Measurements from ENCODE around the gene KDM4C. TPM values are rescaled to one million over a fixed set of nuclear protein-coding genes. Genes with fewer than 3 reads are reported as not detected.
A peak's percentile ranks its signal among the peaks of the same experiment; 100 is the strongest.
"Not testable (repeated sequence)": the region's sequence is repeated elsewhere in the genome, so short reads cannot be mapped to it uniquely, and the experiment has no call there.

The KDM4C gene
- total RNA-seq, 1 donor from 2014 or later = 11.1 TPM

DNA sequence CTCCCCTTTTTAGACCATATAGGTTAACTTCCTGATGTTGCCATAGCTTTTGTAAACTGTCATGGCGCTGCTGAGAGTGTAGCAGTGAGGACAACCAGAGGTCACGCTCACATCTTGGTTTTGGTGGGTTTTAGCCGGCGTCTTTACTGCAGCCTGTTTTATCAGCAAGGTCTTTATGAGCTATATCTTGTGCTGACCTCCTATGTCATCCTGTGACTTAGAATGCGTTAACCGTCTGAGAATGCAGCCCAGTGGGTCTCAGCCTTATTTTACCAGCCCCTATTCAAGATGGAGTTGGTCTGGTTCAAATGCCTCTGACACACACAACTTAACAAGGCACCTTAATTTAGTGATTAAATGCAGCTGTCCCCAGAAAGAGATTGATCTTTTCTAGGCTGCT lies 23.9 kb upstream of the KDM4C start:
- Histone ChIP-seq H3K9ac (no peak overlapping the region), H3K4me3 (no peak overlapping the region), H3K4me1 (no peaks in the 10 kb centered on the region), H3F3A (ENCODE audit: low read depth) (no peaks in the 10 kb centered on the region), H2AFZ (replicated peaks) (no peak overlapping the region), H3K9me3 (ENCODE audit: low read depth) (no peaks in the 10 kb centered on the region), H4K20me1 (ENCODE audit: low read depth) (no peaks in the 10 kb centered on the region), H3K27me3 (no peaks in the 10 kb centered on the region), H3K4me2 (no peak overlapping the region), H3K79me2 (ENCODE audit: low read depth) (no peaks in the 10 kb centered on the region), H3K27ac (no peak overlapping the region), H3K36me3 (no peaks in the 10 kb centered on the region)
- Mint-ChIP-seq H3K4me1 (no peaks in the 10 kb centered on the region), H3K27ac (no peak overlapping the region), H3K9me3 (no peaks in the 10 kb centered on the region), H3K36me3 (no peaks in the 10 kb centered on the region), H3K27me3 (ENCODE audit: insufficient read depth, low read depth) (no peaks in the 10 kb centered on the region), H3K4me3 (no peak overlapping the region)
- DNase-seq (ENCODE audit: low spot score) = no peak
- TF ChIP-seq, protein P1, sequence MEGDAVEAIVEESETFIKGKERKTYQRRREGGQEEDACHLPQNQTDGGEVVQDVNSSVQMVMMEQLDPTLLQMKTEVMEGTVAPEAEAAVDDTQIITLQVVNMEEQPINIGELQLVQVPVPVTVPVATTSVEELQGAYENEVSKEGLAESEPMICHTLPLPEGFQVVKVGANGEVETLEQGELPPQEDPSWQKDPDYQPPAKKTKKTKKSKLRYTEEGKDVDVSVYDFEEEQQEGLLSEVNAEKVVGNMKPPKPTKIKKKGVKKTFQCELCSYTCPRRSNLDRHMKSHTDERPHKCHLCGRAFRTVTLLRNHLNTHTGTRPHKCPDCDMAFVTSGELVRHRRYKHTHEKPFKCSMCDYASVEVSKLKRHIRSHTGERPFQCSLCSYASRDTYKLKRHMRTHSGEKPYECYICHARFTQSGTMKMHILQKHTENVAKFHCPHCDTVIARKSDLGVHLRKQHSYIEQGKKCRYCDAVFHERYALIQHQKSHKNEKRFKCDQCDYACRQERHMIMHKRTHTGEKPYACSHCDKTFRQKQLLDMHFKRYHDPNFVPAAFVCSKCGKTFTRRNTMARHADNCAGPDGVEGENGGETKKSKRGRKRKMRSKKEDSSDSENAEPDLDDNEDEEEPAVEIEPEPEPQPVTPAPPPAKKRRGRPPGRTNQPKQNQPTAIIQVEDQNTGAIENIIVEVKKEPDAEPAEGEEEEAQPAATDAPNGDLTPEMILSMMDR (IDR thresholded peaks at IDR 0.05) = no peak
- TF ChIP-seq EZH2phosphoT487 (IDR thresholded peaks at IDR 0.05) = no peak
- TF ChIP-seq EZH2 (IDR thresholded peaks at IDR 0.05) = no peak

DNA sequence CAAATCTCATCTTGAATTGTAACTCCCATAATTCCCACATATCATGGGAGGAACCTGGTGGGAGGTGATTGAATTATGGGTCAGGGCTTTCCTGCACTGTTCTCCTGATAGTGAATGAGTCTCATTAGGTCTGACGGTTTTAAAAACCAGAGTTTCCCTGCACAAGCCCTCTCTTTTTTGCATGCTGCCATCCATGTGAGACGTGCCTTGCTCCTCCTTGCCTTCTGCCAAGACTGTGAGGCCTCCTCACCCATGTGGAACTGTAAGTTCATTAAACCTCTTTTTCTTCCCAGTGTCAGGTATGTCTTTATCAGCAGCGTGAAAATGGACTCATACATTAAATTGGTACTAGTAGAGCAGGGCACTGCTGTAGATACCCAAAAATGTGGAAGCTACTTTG lies 22.4 kb upstream of the KDM4C start:
- Mint-ChIP-seq H3K27me3 (ENCODE audit: insufficient read depth, low read depth) (no peaks in the 10 kb centered on the region), H3K4me1 (no peaks in the 10 kb centered on the region), H3K9me3 (no peaks in the 10 kb centered on the region), H3K27ac (no peak overlapping the region), H3K36me3 (no peaks in the 10 kb centered on the region), H3K4me3 (no peak overlapping the region)
- Histone ChIP-seq H3K4me1 (no peaks in the 10 kb centered on the region), H2AFZ (replicated peaks) (no peak overlapping the region), H3K36me3 (no peaks in the 10 kb centered on the region), H3K4me3 (no peak overlapping the region), H4K20me1 (ENCODE audit: low read depth) (no peaks in the 10 kb centered on the region), H3F3A (ENCODE audit: low read depth) (no peaks in the 10 kb centered on the region), H3K79me2 (ENCODE audit: low read depth) (no peaks in the 10 kb centered on the region), H3K27me3 (no peaks in the 10 kb centered on the region), H3K4me2 (no peak overlapping the region), H3K9ac (no peak overlapping the region), H3K9me3 (ENCODE audit: low read depth) (no peaks in the 10 kb centered on the region), H3K27ac (no peak overlapping the region)
- no peak for TF ChIP-seq EZH2phosphoT487 (IDR thresholded peaks at IDR 0.05)
- TF ChIP-seq, protein P1 (IDR thresholded peaks at IDR 0.05) = no peak
- TF ChIP-seq EZH2 (IDR thresholded peaks at IDR 0.05) = no peak
- no peak for DNase-seq (ENCODE audit: low spot score)

DNA sequence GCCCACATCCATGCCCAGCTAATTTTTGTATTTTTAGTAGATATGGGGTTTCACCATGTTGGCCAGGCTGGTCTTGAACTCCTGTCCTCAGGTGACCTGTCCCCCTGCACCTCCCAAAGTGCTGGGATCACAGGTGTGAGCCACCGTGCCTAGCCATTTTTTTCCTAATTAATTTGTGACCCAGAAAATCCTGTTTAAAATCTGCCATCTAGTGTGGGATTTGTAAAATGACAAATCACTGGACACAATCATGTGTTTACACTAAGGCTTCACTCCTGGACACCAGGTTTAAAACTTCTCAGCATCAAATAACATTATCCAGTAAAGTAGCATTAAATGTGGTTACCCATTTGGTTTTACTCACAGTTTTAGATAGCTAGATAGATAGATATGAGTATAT lies 18.6 kb upstream of the KDM4C start:
- Histone ChIP-seq H3K4me1 (no peaks in the 10 kb centered on the region), H3K79me2 (ENCODE audit: low read depth) (no peaks in the 10 kb centered on the region), H3K4me2 (no peak overlapping the region), H4K20me1 (ENCODE audit: low read depth) (no peaks in the 10 kb centered on the region), H3K27me3 (no peaks in the 10 kb centered on the region), H3K9ac (no peak overlapping the region), H2AFZ (replicated peaks) (no peak overlapping the region), H3K4me3 (no peak overlapping the region), H3K27ac (no peak overlapping the region), H3F3A (ENCODE audit: low read depth) (no peaks in the 10 kb centered on the region), H3K36me3 (no peaks in the 10 kb centered on the region), H3K9me3 (ENCODE audit: low read depth) (no peaks in the 10 kb centered on the region)
- no peak for TF ChIP-seq EZH2phosphoT487 (IDR thresholded peaks at IDR 0.05)
- TF ChIP-seq, protein P1 (IDR thresholded peaks at IDR 0.05) = peak; percentile 28
- Mint-ChIP-seq H3K36me3 (no peaks in the 10 kb centered on the region), H3K27me3 (ENCODE audit: insufficient read depth, low read depth) (peaks cover 2% of the 10 kb centered on the region), H3K9me3 (no peaks in the 10 kb centered on the region), H3K4me1 (no peaks in the 10 kb centered on the region), H3K4me3 (no peak overlapping the region), H3K27ac (no peak overlapping the region)
- no peak for DNase-seq (ENCODE audit: low spot score)

DNA sequence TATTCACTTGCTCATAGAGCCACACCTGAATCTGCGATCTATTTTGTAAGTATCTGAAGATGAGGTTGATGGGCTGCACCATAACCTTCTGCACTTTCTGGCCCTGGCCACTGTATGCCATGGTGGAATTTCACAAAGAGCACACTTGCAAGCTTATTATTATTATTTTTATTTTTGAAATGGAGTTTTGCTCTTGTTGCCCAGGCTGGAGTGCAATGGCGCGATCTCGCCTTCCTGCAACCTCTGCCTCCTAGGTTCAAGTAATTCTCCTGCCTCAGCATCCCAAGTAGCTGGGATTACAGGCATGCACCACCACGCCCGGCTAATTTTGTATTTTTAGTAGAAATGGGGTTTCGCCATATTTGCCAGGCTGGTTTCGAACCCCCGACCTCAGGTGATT lies 8.9 kb upstream of the KDM4C start:
- H3K4me1 ChIP-seq; H3K36me3 ChIP-seq; H3K27me3 Mint-ChIP-seq (ENCODE audit: insufficient read depth, low read depth); H3K79me2 ChIP-seq (ENCODE audit: low read depth); H3K36me3 Mint-ChIP-seq; H3K9me3 ChIP-seq (ENCODE audit: low read depth); H3K27ac Mint-ChIP-seq; H3K27ac ChIP-seq; H3K4me3 Mint-ChIP-seq; H3K4me3 ChIP-seq; H3K9ac ChIP-seq; H3K4me2 ChIP-seq; H3F3A ChIP-seq (ENCODE audit: low read depth); DNase-seq (ENCODE audit: low spot score); H4K20me1 ChIP-seq (ENCODE audit: low read depth); H2AFZ ChIP-seq (replicated peaks); H3K27me3 ChIP-seq; H3K9me3 Mint-ChIP-seq; H3K4me1 Mint-ChIP-seq: not testable (repeated sequence)

DNA sequence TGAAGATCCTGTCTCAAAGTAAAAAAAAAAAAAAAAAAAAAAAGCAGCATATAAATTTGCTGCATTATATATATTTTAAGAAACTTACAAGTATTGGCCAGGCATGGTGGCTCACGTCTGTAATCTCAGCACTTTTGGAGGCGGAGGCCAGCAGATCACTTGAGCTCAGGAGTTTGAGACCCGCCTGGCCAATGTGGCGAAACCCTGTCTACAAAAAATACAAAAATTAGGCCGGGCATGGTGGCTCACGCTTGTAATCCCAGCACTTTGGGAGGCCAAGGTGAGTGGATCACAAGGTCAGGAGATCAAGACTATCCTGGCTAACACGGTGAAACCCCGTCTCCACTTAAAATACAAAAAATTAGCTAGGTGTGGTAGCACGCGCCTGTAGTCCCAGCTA lies 2.9 kb upstream of the KDM4C start:
- H3K27ac Mint-ChIP-seq = not testable (repeated sequence)

More for the DNA sequence above, 2.9 kb upstream of the KDM4C start:
- H3K36me3 ChIP-seq; H3K9ac ChIP-seq; H3K79me2 ChIP-seq (ENCODE audit: low read depth); H3K27ac ChIP-seq; H3K9me3 Mint-ChIP-seq; H3K9me3 ChIP-seq (ENCODE audit: low read depth); H3K4me2 ChIP-seq; H3K36me3 Mint-ChIP-seq; H3K4me3 ChIP-seq; H3K4me3 Mint-ChIP-seq; H3K4me1 ChIP-seq; H3K4me1 Mint-ChIP-seq; H3K27me3 ChIP-seq; H2AFZ ChIP-seq (replicated peaks); H3K27me3 Mint-ChIP-seq (ENCODE audit: insufficient read depth, low read depth); H4K20me1 ChIP-seq (ENCODE audit: low read depth); DNase-seq (ENCODE audit: low spot score): not testable (repeated sequence)
- peaks cover 34% of the 10 kb centered on the region for H3F3A ChIP-seq (ENCODE audit: low read depth)

All from neural progenitor cell (in vitro differentiated cells).